HG02623 (cell line): ENCODE measurements around the gene GPLD1.
A peak's percentile ranks its signal among the peaks of the same experiment; 100 is the strongest.

Experiments
- ATAC-seq: cut with Tn5 transposase; IDR thresholded peaks from one replicate; pipeline ENCODE4 v1.9.1; 2021; ENCODE audit warnings: moderate library complexity; ENCODE audit not compliant: unreplicated experiment

Gene GPLD1

GRCh38 chr6:24500683-24501082, 11.3 kb upstream of the GPLD1 start:
- ATAC-seq, result no peak

DNA sequence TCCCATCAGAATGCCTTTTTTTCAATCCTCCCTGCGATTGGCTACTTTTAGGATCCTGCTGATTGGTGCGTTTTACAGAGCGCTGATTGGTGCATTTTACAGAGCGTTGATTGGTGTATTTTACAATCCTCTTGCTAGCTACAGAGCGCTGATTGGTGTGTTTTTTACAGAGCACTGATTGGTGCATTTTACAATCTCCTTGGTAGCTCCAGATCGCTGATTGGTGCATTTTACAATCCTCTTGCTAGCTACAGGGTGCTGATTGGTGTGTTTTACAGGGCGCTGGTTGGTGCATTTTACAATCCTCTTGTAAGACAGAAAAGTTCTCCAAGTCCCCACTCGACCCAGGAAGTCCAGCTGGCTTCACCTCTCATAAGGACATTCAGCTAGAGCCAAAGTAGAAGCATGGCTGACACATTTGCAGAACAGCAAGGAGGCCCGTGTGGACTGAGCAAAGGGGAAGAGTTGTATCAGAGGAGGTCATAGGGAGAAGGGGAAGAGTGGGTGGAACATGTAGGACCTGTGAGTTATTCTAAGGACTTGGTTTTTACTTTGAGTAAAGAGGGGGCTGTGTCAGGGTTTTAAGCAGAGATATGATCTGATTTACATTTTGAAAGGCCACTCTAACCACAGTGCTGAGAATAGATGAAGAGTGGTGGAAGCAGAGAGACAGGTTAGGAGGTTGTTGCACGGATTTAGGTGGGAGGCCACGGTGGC, 8.0 kb upstream of the GPLD1 start:
- no peak for ATAC-seq

DNA sequence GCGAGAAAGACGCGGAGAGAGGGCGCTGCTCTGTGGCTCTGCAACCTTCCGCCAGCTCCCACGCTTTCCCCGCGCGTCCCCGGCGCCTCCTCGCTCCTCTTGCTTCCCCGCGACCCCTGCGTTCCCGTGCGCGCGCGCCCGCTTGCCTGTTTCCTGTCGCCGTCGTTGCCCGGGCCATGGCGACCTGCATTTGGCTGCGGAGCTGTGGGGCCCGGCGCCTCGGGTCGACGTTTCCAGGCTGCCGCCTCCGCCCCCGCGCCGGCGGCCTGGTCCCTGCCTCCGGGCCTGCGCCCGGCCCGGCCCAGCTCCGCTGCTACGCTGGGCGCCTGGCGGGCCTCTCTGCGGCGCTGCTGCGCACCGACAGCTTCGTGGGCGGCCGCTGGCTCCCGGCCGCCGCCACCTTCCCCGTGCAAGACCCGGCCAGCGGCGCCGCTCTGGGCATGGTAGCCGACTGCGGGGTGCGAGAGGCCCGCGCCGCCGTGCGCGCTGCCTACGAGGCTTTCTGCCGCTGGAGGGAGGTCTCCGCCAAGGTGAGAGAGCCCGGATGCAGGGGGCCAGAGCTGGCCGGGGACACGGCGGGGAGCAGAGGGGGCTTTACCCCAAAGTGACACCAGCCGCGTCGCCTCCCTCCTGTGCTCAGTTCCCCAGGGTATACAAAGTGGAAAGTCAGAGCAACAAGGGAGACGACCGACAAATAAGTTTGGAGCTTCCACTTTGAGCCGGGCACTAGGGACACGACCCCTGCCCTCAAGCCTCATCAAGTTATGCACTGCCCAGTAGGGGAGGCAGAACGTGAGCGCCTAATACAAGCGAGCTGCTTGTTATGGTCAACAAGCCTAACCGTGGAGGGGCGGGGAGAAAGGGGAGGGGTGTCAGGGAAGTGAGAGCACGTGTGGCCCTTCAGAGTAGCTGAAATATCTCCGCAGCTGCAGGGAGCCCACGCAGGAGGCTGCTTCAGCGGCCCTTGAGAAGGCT, 5.7 kb upstream of the GPLD1 start, which contains the start of gene ALDH5A1:
Gene ALDH5A1 (plus strand): TSS at position 149 of the 975 bp plus-strand sequence. CDS start 28 bp downstream, at position 177.
- peak; percentile 59 for ATAC-seq

DNA sequence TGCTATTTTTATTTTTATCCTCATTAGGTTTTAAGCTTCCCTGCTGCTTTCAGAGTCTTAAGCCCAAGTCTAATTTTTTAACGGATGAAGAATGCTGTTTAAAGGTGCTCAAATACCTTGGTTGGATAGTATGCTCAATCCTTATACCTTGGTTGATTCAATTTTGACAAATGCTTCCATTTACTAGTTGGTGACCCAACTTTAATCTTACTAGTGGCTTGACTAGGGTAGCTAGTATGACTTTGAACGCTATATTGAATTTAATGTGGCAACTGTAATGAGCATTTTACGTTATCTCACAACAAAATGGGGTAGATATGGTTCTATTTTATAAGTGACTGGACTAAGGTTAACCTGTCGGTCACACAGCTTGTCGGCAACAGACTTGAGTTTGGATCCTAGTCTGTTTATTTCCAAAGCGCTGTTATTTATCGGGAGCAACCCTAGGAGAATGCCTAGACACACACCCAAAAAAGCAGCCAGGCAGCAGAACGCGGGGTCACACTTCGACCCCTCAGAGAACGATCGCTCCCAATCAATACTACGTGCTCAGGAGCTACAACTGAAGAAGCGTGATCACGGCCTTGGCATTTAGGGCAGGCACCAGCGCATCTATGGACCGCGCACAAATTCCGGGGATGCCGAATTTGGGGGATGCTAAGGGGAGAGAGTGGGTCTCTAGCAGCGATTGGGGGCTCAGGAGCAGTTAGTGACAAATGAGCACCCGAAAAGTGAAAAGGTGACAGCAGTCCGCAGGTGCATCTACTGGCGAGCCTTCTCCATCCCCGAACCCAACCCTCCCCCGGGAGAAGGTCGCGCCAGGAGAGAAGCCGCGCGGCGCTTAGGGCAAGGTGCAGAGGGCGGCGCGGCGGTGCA, 4.8 kb upstream of the GPLD1 start:
- ATAC-seq, result no peak

GRCh38 chr6:24492475-24492874, 3.1 kb upstream of the GPLD1 start:
- no peak for ATAC-seq

DNA sequence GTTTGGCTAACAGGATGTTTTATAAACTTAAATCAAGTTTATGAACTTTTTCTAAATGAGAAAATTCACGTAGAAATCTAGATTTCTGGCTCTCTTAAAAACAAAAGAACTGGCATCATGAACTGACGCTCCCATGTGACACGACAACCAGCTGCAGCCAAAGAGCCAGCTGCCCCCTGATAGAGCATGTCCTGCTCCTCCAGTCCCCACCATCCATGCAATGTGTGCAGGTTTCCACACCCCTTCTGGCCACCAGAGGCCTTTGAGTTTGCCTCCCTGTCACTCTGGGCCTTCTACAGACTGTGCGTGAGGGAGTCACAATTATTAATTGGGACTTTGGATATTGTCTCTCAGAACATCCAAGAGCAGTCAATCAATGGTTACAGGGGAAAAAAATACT, 1.6 kb upstream of the GPLD1 start:
- no peak for ATAC-seq

DNA sequence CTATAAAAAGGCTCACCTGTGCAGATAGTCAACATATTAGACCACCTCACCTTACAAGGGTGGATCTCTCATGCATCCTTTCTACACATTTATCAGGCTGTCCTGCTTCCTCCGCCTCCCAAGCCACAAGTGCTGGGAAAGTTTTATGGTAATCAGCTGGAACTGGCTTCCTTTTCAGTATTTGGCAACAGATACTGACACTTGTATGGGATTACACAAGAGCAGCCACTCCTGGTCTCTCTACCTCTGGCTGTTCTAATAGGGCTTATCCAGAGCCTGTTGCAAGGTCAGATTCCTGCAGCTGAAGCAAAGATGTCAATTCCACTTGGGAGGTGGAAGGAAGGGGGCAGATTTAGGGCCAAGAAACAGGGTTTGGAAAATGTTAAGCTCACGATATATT, 503 bp upstream of the GPLD1 start:
- no peak for ATAC-seq

- no peak for ATAC-seq
Observed at GRCh38 chr6:24486065-24486464, 3.3 kb downstream of the GPLD1 start.

DNA sequence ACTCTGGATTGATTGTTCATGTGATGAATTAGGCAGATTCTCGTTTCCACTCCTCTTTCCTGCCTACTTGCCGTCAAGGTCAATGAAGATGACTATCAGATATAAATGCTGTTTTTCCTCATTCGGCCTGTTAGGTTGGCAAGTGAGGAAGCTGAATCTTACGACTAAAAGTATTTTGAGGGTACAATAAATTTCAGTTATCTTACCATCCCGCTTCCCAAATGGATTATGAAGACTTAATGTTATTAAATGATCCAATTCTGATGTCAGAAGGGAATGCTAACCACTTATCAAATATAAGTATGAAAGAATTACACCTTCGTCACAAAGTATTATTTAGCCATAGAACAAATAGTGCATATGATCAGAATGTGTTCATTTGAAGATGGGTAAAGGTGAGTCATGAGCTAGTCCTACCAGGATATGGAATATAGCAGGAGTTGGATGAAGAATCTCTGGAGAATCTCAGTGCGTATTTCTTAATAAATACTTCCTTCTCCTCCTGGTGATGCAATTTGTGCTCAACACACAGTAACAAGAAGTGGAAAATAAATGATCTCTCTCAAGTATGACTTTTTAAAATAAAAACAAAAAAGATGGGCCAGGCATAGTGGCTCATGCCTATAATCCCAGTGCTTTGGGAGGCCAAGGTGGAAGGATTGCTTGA, 4.6 kb downstream of the GPLD1 start:
- no peak for ATAC-seq

DNA sequence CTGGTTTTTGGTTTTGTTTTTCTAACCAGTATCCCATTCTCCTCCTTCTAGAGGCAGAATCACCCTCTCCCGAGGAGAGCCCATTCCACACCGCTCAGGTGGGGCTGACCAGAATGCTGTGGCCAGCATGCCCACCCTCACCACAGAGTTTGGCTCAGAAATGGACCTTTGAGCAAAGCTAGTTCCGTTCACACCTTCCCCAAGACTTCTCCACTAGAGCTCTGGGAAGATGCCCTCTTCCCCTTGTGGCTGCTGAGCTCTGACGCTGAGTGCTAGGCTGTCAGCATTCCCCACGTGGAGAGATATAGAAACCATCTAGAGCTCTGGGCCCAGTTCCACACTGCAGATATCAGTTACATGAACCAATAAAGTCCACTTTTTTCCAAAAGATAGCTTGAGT, 7.9 kb downstream of the GPLD1 start:
- ATAC-seq, result no peak

GRCh38 chr6:24480705-24481104, 8.7 kb downstream of the GPLD1 start:
- ATAC-seq, result no peak

- no peak for ATAC-seq
Observed at GRCh38 chr6:24478903-24479302, 10.5 kb downstream of the GPLD1 start.

DNA sequence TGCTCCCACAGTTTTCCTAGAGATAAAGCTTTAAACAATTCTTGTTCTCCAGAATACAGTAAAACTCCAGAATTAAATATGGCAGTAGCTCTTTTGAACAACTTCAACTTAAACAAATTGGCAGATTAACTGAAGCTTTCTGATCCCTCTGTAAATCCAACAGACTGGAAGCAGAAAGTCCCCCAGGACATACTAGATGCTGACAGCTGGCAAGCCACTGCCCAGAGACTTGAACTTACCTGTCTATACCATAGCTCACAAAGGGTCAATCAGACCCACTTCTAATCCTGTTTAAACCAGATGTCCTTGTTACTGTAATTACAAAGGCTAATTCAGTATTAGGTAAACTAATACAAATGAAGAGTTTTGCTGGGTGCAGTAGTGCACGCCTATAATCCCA, 12.3 kb downstream of the GPLD1 start:
- ATAC-seq, result no peak

- no peak for ATAC-seq
Observed at GRCh38 chr6:24476631-24477030, 12.7 kb downstream of the GPLD1 start.

DNA sequence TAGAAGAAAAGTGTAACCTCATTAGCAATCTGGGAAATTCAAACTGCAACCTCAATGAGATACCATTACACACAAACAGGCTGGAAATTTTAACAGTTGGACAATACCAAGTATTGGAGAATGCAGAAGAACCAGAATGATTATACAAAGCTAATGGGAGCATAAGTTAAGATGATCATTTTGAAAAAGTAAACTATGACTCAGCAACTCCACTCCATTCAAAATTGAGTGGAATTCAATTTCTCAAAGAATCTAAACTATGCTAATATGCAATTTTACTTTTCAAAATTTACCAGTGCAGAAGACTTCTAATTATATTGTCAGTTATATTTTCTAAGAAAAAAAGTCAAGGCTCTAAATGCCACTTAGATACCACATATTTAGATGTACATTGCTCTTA, 17.2 kb downstream of the GPLD1 start:
- no peak for ATAC-seq

DNA sequence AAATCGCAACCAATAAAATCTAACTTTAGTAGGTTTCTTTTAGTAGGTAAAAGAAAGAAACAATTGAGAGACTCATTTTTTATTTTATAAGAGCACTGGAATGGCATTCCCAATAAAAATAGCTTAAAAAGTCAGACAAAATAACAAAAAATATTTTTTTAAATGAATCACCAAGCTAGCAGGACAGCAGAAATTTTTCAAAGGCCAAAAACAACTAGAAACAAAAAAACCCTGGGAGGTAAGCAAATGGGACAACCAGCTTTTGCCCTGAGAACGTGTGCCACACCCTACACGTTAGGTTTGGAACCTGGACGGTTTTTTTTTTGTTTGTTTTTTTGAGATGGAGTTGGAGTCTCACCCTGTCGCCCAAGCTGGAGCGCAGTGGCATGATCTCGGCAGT, 19.6 kb downstream of the GPLD1 start:
- ATAC-seq, result no peak

DNA sequence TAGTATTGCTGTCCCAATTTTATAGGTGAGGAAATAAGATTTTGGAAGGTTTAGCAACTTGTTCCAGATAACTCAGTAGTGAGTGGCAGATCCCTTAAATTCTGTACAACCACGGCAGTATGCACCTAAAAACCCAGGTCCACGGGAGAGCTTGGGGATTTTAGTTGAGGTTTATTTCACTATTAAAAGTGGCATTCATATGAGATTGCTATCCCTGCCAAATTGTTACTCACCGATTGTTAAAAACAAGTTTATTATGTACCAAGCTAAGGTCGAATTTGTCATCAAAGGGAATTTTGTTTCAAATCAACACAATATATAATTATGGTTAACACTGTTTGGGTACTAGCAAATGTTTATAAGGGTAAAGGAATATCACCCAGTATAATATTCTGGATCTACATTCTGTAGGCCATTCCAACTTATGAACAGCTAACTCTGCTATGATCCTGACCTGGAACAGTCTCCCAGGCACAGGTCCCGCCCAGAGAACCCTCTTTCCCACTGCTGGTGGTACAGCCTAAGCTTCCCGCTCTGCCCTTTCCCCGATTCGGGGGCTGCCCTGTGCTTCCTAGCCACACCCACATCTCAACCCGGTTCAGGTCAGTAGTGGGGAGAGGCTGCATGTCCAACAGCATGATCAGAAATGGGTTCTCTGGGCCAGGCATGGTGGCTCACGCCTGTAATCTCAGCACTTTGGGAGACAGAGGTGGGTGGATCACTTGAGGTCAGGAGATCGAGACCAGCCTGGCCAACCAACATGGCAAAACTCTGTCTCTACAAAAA, 24.9 kb downstream of the GPLD1 start:
- ATAC-seq, result no peak

GRCh38 chr6:24460966-24461365, 28.4 kb downstream of the GPLD1 start:
- ATAC-seq, result no peak

- no peak for ATAC-seq
Observed at GRCh38 chr6:24458941-24459340, 30.4 kb downstream of the GPLD1 start.

DNA sequence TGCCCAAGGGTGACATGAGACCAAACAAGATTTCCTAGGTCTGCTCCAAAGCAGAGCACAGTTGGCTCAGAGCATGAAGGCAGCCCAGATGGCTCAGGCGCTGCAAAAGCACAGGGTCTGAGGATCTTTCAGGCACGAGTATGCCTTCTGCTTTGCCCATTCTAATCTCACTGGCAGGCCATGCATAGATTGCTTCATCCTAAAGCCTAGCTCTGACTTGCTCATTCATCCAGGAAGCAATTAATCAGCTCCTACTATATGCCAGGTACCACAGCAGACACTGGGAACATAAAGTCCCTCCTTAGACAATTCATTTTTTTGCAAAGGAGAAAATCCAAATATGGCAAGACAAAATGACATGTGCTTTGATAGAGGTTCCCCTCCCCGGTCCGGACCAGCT, 31.2 kb downstream of the GPLD1 start:
- no peak for ATAC-seq
